ENCODE measurements around the gene C5orf58. TPM values are rescaled to one million over a fixed set of nuclear protein-coding genes. Genes with fewer than 3 reads are reported as not detected.

Gene C5orf58
- total RNA-seq, 1 donor from 2014 or later: not detected

DNA sequence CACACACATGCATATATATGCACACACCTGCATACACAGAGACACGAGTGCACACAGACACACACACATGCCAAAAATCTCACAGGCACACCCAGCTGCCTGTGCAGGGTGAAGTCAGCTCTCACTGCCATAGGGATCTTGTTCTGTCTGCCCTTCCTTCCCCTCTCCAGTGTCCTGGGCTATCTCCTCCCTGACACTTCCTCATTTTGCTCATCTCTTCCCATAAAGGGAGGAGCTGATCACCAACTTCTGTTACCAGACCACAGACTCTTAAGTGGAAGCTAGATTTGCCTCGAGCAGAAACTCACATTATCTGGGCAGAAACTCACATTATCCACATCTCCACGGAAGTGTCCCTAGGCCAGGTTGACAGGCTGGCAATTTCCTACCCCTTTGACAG, 36.1 kb downstream of the C5orf58 start:
- H3K27ac Mint-ChIP-seq: no peak overlapping the region

DNA sequence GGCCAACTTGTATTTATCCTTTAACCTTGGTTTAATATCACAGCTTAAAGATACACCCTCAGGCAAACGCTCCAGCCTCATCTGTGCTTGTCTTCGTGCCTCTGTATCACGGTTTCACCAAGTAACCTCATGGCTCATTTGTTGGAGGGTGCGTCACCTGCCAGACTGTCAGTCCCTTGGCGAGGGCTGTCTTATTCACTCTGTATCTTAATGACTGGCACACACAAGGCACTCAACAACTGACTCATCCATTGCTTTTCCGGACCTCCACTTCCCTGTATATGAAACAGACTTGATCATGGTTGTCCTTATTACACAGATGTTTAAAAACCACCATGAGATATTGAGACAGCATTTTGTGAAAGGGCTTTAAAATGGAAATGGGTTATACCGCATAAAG, 36.8 kb downstream of the C5orf58 start:
- Mint-ChIP-seq H3K36me3 (no peaks in the 10 kb centered on the region), H3K27me3 (ENCODE audit: insufficient read depth, low read depth) (peaks cover 12% of the 10 kb centered on the region), H3K4me3 (peak overlapping the region; percentile 34), H3K4me1 (peaks cover 42% of the 10 kb centered on the region), H3K27ac (peak overlapping the region; percentile 16), H3K9me3 (no peaks in the 10 kb centered on the region)
- Histone ChIP-seq H4K20me1 (ENCODE audit: low read depth) (no peaks in the 10 kb centered on the region), H3K4me1 (peaks cover 37% of the 10 kb centered on the region), H3K9ac (no peak overlapping the region), H3K9me3 (ENCODE audit: low read depth) (no peaks in the 10 kb centered on the region), H3K4me2 (no peak overlapping the region), H3K27ac (no peak overlapping the region), H3K79me2 (ENCODE audit: low read depth) (no peaks in the 10 kb centered on the region), H2AFZ (replicated peaks) (no peak overlapping the region), H3K36me3 (no peaks in the 10 kb centered on the region), H3K27me3 (no peaks in the 10 kb centered on the region), H3F3A (ENCODE audit: low read depth) (peaks cover 24% of the 10 kb centered on the region), H3K4me3 (no peak overlapping the region)
- no peak for DNase-seq (ENCODE audit: low spot score)
- TF ChIP-seq EZH2 (IDR thresholded peaks at IDR 0.05): no peak
- TF ChIP-seq, protein P1, sequence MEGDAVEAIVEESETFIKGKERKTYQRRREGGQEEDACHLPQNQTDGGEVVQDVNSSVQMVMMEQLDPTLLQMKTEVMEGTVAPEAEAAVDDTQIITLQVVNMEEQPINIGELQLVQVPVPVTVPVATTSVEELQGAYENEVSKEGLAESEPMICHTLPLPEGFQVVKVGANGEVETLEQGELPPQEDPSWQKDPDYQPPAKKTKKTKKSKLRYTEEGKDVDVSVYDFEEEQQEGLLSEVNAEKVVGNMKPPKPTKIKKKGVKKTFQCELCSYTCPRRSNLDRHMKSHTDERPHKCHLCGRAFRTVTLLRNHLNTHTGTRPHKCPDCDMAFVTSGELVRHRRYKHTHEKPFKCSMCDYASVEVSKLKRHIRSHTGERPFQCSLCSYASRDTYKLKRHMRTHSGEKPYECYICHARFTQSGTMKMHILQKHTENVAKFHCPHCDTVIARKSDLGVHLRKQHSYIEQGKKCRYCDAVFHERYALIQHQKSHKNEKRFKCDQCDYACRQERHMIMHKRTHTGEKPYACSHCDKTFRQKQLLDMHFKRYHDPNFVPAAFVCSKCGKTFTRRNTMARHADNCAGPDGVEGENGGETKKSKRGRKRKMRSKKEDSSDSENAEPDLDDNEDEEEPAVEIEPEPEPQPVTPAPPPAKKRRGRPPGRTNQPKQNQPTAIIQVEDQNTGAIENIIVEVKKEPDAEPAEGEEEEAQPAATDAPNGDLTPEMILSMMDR (IDR thresholded peaks at IDR 0.05): no peak
- TF ChIP-seq EZH2phosphoT487 (IDR thresholded peaks at IDR 0.05): no peak

More for the DNA sequence above, 36.1 kb downstream of the C5orf58 start:
- Histone ChIP-seq H3K36me3 (no peaks in the 10 kb centered on the region), H3K9me3 (ENCODE audit: low read depth) (no peaks in the 10 kb centered on the region), H3K4me1 (peaks cover 36% of the 10 kb centered on the region), H2AFZ (replicated peaks) (no peak overlapping the region), H3K4me3 (no peak overlapping the region), H3K27me3 (no peaks in the 10 kb centered on the region), H3K9ac (no peak overlapping the region), H3K79me2 (ENCODE audit: low read depth) (no peaks in the 10 kb centered on the region), H3K4me2 (no peak overlapping the region), H4K20me1 (ENCODE audit: low read depth) (no peaks in the 10 kb centered on the region), H3F3A (ENCODE audit: low read depth) (peaks cover 24% of the 10 kb centered on the region), H3K27ac (no peak overlapping the region)
- H3K36me3 Mint-ChIP-seq: no peaks in the 10 kb centered on the region
- H3K4me1 Mint-ChIP-seq: peaks cover 44% of the 10 kb centered on the region
- TF ChIP-seq EZH2phosphoT487 (IDR thresholded peaks at IDR 0.05) (no peak), EZH2 (IDR thresholded peaks at IDR 0.05) (no peak)
- TF ChIP-seq, protein P1 (IDR thresholded peaks at IDR 0.05): no peak
- H3K4me3 Mint-ChIP-seq: no peak overlapping the region
- peaks cover 10% of the 10 kb centered on the region for H3K27me3 Mint-ChIP-seq (ENCODE audit: insufficient read depth, low read depth)
- no peaks in the 10 kb centered on the region for H3K9me3 Mint-ChIP-seq
- no peak for DNase-seq (ENCODE audit: low spot score)

DNA sequence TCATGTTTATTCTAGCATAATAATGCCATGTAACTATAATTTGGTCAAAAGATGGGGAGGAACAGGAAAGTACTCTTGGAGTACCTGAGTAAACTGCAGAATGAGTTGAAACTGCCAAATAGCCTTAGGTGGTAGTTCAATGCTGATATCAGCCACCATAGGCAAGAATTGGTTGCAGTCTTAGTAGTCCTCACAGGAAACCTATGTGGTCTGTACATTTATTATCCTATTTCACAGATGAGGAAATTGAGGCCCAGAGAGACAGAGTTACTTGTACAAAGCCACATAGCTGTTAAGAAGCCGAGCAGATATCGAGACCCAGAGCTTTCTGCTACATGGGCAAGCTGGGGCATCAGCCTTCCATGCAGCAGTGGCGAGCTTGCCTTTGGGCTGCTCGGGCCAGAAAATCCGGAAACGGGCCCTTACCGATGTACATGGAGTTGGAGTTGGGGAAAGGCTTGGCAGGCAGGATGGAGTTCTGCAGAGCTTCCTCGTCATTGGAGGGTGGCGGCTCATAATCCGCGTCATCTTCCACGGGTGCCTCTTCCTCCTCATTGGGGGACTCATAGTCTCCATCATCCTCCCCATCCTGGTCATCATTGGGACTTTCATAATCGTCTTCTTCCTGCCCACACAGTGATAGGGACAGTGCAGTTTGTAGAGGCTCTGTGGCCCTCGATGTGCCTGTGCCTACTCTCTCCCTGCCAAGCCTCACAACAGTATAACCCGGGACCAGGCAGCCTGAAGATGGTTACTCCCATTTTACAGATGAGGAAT, 37.7 kb downstream of the C5orf58 start:
- Mint-ChIP-seq H3K4me3 (no peak overlapping the region), H3K36me3 (no peaks in the 10 kb centered on the region), H3K27ac (peak overlapping the region; percentile 50), H3K27me3 (ENCODE audit: insufficient read depth, low read depth) (peaks cover 12% of the 10 kb centered on the region), H3K4me1 (peaks cover 39% of the 10 kb centered on the region), H3K9me3 (no peaks in the 10 kb centered on the region)
- no peak overlapping the region for H3K4me2 ChIP-seq
- H3K27ac ChIP-seq: no peak overlapping the region
- no peak overlapping the region for H3K9ac ChIP-seq
- no peaks in the 10 kb centered on the region for H3K9me3 ChIP-seq (ENCODE audit: low read depth)
- H3F3A ChIP-seq (ENCODE audit: low read depth): peaks cover 20% of the 10 kb centered on the region
- no peaks in the 10 kb centered on the region for H4K20me1 ChIP-seq (ENCODE audit: low read depth)
- H3K36me3 ChIP-seq: no peaks in the 10 kb centered on the region
- DNase-seq (ENCODE audit: low spot score): no peak
- no peaks in the 10 kb centered on the region for H3K27me3 ChIP-seq
- H3K79me2 ChIP-seq (ENCODE audit: low read depth): no peaks in the 10 kb centered on the region
- H3K4me3 ChIP-seq: no peak overlapping the region
- TF ChIP-seq EZH2 (IDR thresholded peaks at IDR 0.05) (no peak), EZH2phosphoT487 (IDR thresholded peaks at IDR 0.05) (no peak)
- TF ChIP-seq, protein P1 (IDR thresholded peaks at IDR 0.05): no peak
- no peak overlapping the region for H2AFZ ChIP-seq (replicated peaks)
- peaks cover 32% of the 10 kb centered on the region for H3K4me1 ChIP-seq

Measured in neural progenitor cell (in vitro differentiated cells).